Stimulated activated CD8-positive, alpha-beta memory T cell treated with anti-CD3 and anti-CD28 coated beads, Interleukin-7, amount 100 ng/mL, for 4 hours (primary cell): ENCODE results near the gene ATP4A.

Experiments
- DNase-seq, 2 donors: peaks; one replicate each; pipeline ENCODE4 v3.0.0-alpha.2; 2020; ENCODE audit warnings: low read depth in 2 of 2

ATP4A gene

GRCh38 chr19:35524181-35524837 lies 39.1 kb downstream of the ATP4A start:
- DNase-seq: no peak

DNA sequence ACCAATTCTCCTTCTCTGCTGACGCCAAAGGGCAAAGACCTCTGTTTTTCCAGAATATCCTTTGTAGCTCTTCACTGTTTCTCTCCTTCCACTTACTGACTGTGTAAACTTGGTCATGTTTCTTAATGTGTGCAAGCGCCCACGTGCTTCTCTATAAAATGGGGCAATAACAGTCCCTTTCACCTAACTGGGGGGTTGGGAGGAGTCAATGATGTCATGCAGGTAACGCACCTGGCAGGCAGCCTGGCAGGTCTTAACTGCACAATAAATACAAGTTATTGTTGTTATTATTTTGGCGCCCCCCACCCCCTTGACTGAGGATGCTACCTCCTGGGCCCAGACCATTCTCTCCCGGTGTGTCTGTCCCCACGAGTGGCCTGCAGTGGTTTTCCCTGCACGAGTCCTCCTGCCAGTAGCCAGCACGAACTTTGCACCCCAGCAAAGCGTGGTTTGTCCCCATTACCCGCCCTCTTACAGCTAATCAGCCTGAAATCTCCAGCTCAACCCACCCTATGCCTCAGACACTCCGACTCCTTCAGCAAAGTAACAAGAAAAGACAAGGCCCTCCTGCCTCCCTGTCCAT lies 40.6 kb downstream of the ATP4A start:
- DNase-seq: no peak

GRCh38 chr19:35521124-35521743 lies 42.2 kb downstream of the ATP4A start:
- DNase-seq: no peak

DNA sequence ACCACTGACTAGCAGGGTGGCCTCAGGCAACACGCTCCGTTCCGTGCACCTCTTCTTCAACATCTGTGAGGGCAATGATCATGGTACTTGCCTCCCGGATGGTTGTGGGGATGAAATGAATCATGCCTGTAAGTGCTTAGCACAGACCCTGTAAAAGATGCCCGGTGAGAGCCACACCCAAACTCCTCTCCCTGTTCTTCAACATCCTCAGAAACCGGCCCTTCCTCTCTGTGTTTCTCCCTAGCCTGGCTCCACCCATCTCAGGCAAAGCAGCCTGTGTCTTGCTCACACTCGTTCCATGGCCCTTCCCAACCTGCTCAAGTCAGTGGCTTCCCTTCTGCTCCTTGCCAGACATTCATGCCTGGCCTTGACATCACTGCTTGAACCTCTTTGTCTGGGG lies 44.2 kb downstream of the ATP4A start:
- DNase-seq: no peak

DNA sequence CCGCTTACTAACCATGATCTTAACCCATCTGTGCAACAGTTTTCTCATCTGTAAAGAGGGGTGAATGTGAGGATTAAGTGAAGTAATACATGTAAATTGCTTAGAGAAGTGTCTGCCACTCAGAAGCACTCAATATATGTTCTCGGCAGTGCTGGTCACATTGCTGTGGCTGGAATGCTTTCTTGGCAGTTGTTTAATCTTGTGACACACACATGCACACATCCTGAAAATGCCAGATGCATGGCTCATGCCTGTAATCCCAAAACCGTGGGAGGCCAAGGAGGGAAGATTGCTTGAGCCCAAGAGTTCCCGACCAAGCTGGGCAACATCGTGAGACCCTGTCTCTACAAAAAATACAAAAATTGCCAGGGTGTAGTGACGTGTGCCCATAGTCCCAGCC lies 45.1 kb downstream of the ATP4A start:
- DNase-seq: no peak

- DNase-seq: no peak
These were observed 46.1 kb downstream of the ATP4A start for GRCh38 chr19:35517342-35517741.

DNA sequence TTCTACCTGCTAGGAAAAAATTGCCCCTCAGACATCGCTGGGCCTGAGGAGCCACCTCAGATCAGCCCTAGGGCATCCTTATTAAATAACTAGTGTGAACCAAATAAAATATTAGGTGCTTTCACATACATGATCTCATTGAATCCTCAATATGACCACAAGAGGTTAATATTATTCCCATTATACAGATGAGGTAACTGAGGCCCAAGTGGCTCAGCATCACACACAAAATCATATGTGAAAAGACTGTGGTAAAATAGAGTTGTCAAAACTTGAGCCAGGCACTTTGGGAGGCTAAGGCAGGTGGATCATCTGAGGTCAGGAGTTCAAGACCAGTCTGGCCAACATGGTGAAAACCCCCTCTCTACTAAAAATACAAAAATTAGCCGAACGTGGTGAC lies 47.1 kb downstream of the ATP4A start:
- no peak for DNase-seq

- DNase-seq: no peak
These were observed 49.1 kb downstream of the ATP4A start for GRCh38 chr19:35514282-35514809.

- DNase-seq: no peak
These were observed 49.7 kb downstream of the ATP4A start, which contains the start of gene DMKN for GRCh38 chr19:35513628-35514281. TSS of gene DMKN (minus strand) at chr19:35513649. CDS start at chr19:35513475, 174 bp downstream.

- DNase-seq: no peak
These were observed 50.4 kb downstream of the ATP4A start for GRCh38 chr19:35512831-35513627.

DNA sequence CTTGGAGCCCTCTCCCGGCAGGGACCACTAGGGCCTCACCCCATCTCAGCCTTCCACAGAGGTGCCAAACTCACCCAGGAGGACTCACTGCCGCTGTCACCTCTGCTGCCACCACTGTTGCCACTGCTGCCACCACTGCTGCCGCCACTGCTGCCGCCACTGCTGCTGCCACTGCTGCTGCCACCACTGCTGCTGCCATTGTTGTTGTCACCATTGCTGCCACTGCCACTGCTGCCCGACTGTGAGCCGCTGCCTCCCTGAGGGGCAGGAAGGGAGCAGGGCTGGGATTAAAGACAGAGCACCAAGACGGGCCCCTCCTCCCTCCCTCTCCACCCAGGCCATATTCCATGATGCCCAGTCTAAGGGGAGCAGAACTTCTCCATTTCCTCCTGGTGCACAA lies 52.1 kb downstream of the ATP4A start:
- DNase-seq: no peak

DNA sequence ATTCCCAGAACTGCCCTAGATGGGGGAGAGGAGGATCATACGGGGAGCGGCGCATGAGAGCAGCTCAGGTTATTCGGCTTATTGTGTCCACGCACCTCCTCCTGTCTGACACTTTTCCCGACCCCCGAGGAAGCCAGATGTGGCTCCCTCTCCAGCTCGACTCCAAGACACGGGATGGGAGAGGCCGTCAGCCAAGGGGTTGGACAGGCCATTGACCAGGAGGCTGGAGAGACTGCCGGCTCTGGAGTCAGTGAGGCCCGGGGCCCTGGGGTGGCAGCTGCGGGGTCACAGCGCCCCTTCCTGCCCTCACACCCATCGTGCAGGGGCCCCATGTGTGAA lies 52.9 kb downstream of the ATP4A start:
- DNase-seq: no peak

DNA sequence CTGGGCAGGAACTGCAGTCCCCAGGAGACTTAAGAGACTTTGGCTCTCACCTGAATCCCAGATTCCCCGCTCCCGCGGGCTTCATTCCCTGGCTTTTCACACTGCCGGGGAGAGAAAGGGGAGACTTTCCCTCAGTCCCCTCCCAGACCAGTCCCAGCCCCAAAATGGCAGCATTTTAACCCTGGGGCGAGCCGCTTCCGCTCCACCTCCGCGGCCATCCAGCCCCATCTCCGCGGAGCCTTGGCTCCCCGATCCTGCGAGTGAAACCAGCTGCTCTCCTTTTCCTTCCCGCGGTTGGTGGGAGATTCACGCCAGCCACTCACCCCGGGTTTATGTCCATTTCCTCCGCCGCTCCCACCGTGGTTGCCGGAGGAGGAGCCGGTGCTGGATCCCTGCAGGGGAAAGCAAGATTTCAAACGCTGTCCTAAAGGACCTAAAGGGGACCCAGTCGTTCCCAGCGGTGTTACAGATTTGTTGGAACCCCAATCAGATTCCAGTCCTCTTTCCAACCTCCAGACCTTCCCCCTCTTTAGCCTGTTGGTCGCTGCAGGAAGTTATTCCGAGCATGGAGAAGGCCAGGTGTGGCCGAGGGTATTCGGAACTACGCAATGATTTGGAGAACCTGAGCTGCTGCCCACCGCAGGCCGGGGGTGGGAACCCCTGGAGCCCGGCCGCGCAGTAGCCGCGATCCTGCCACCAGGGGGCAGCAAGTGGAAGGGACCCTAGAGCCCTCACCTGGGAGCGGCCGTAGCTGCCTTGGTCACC lies 53.4 kb downstream of the ATP4A start:
- DNase-seq: peak; percentile 32 to 57

DNA sequence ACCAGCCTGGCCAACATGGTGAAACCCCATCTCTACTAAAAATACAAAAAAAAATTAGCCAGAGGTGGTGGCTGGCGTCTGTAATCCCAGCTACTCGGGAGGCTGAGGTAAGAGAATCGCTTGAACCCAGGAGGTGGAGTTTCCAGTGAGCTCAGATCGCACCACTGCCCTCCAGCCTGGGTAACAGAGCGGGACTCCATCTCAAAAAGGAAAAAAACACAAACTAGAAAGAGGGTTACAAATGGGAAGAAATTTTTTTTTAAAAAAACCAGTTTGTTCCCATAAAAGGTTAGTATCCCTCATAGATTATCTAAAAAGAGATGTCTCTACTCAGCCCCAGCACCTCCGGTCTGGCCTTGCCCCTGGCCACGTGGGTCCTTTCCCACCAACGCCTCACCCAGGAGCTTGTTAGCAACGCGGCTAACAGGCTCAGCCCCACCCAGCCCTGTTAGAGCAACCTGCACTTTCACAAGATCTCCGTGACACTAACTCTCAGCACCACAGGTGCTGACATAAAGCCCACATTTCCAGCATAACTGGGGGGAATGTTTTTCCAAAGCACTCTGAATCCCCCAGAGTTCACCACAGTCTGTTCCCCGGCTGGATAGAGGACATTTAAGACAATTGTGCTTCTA lies 54.3 kb downstream of the ATP4A start:
- peak; percentile 20 to 30 for DNase-seq

DNA sequence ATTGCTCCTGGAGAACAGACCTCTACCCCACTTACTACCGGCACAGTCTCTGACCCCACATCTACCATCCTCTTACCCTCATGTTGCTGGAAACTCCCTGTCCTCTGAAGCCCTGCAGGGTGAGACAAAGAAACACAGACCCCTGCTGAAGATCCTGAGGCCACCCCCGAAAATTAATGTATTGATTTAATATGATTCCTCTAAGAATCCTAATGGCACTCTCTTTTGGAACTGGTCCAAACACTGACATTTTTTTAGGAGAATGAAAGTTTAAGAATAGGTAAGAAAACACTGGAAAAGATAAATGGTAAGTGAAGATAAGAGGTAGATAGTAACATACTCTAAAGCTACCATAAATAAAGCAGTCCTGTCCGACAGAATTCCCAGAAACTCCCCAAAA lies 55.3 kb downstream of the ATP4A start:
- no peak for DNase-seq

DNA sequence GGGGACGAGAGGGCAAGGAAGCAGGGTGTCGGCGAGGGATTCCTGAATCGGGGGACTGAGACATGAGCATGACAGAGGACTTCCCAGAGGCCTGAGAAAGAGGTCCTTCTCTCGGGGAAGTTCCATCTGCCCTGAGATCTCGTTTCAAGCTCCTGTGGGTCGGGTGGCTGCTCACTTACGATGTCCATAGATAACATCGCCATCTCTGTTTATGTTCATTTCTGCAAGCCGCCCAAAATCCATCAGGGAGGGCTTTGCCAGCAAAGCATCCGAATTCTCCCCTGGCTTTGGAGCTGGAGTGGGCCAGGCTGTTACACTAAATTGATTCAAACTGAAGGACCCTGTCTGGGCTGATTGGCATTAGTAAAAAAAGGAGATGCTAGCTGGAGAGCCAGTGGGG lies 55.9 kb downstream of the ATP4A start:
- DNase-seq: no peak

DNA sequence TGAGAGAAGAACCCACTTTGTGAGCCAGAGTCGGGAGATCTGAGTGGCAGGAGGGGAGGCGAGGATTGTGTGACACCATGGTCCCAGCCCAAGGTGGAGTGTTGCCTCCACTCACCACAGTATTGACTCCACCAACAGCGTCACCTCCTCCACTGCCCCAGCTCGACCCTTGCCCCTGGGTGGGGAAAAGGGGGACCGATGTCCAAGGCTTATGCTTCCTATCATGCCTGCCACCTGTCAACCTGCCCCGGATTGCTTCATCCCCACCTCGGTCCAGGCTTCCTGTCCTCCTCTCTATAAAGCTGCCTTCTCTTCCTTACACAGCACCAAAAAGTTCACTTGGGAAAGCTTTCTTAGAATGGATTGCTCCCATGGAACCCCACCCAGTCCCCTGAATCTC lies 57.4 kb downstream of the ATP4A start:
- DNase-seq: no peak

GRCh38 chr19:35502751-35503150 lies 60.7 kb downstream of the ATP4A start:
- no peak for DNase-seq

DNA sequence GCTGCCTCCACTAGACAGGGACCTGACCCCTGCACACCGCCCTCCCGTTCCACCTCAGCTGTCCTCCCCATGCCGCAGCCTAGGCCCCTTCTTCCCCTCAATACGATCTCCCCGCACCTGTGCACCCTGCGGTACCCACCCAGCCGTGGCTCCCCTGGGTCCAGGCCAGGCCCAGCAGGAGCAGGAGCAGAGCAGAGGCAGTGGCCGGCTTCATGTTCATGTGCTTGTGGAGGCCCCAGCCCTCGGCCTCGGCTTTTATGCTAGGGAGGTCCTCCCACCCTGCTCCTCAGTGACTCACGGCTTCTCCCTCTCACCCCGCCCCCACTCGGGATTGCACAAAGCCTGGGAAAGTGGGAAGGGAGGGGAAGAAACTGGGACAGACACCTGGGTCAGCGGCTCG lies 61.8 kb downstream of the ATP4A start:
- no peak for DNase-seq

GRCh38 chr19:35500611-35501010 lies 62.8 kb downstream of the ATP4A start:
- no peak for DNase-seq
